NK-92 treated with Interleukin-12 subunit alpha and Interleukin-12 subunit beta, amount 100 ng/mL, for 24 hours (cell line): ENCODE results near the gene SLC6A5.
"Not testable (repeated sequence)": the region's sequence is repeated elsewhere in the genome, so short reads cannot be mapped to it uniquely, and the experiment has no call there.

Experiments used
- DNase-seq: peaks from one replicate; lab custom pipeline; 2025; lab: John Stamatoyannopoulos, UW

The SLC6A5 gene

DNA sequence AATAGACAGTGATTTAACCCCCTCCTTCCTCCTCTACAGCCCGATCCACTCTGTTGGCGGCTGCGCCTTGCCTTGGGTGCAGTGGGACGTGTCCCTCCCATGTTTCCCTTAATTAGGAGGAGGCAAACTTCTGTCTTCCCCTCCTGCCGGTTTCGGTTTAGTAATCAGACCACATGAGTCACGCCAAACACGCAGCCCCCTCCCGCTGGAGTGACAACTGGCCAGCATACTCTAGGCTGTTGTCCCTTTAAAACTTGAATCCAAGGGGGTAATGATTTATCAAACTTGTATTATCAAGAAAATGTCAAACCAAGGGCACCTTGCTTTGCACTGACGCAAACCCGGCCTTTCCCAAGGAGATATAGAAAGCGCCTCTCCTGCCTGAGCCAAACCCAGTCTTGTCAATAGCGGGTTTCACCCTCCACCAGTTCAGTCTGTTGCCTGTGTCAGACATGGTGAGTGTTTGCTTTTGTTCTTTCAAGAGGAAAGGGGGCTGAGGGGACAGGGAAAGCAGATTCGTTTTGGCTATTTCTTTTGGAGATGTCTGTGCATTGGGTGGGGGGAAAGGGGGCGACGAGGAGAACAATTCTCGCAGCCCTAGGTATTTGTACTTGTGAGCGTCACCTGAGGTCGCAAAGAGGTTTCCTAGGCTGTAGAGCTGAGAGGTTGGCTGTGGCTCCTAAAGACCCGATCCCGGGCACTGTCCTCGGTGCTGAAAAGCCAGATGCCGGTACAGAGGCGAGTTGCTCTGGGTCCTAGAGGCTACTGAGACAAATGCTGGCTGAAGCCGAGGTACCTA, at the start of gene SLC6A5:
Gene SLC6A5, plus strand, starts transcription at position 388 of the 799 bp plus-strand sequence. Its CDS starts 65 bp downstream, at position 453.
- DNase-seq, result no peak

DNA sequence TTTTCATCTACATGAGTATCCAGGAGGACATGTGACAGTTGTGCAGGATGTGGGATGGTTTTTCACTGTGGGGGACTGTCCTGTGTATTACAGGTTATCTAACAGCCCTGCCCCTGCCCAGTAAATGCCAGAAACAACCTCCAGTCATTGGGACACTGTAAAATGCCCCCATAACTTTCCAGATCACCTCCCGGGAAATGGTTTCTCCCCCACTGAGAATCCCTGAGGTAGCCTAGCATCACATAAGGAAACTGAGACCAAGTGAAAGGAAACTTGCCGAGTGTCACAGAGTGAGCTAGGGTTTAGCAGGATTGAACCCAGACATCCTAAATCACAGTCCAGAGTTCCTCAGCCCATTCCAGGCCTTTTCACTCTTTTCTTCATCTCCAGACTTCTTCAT, 48.3 kb upstream of the SLC6A5 start:
- DNase-seq, result no peak

DNA sequence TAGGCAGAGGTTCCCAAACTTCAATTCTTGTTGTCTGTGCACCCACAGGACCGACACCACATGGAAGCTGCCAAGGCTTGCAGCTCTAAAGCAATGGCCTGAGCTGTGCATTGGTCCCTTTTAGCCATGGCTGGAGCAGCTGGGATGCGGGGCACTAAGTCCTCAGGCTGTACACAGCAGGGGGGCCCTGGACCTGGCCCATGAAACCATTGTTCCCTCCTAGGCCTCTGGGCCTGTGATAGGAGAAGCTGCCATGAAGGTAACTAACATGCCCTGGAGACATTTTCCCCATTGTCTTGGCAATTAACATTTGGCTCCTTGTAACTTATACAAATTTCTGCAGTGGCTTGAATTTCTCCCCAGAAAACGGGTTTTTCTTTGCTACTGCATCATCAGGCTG, 43.6 kb upstream of the SLC6A5 start:
- DNase-seq, result no peak

DNA sequence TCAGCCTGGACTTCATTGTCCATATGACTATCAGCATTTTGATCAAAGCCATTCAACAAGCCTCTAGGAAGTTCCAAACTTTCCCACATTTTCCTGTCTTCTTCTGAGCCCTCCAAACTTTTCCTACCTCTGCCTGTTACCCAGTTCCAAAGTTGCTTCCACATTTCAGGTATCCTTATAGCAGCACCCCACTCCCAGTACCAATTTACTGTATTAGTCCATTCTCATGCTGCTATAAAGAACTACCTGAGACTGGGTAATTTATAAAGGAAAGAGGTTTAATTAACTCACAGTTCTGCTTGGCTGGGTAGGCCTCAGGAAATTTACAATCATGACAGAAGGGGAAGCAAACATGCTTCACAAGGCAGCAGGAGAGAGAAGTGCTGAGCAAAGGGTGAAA, 43.0 kb upstream of the SLC6A5 start:
- not testable (repeated sequence) for DNase-seq

- DNase-seq, result no peak
Measured at GRCh38 chr11:20558741-20559140, 40.7 kb upstream of the SLC6A5 start.

GRCh38 chr11:20559523-20560300, 39.7 kb upstream of the SLC6A5 start:
- DNase-seq, result no peak

DNA sequence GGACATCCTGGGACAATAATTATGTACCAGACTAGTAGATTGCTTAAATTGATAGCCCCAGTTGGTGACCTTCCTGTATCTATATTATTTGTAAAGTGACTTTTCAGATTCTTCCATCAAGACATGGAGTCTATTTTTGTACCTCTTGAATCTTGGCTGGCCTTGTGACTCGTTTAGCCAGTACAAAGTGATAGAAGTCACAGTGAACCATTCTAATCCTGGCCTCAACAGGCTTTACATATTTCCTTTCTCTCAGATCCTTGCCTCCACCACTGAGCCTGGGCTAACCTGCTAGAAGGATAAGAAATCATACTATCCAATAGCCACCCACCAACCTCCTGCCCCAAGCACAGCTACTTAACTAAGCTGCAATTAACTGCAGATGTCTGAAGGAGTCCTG, 37.5 kb upstream of the SLC6A5 start:
- no peak for DNase-seq

DNA sequence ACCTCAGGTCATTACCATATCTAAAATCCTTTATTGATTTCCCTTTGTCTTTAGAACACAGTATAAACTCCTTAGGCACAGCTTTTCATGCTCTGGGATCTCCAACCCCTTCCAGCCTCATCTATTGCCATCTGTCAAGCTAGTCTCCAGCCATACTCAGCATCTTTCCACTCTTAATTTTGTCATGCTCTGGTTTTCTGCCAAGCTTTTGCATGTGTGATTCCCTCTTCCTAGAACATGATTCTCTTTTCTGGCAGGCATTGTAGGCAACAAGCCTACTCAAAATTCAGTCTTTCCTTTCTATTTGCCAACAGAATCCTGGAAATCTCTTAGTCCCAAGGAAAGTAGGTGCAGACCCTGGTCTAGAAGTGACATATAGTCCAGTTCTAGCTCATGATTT, 35.5 kb upstream of the SLC6A5 start:
- no peak for DNase-seq

- no peak for DNase-seq
Measured at GRCh38 chr11:20564846-20565635, 34.4 kb upstream of the SLC6A5 start.

DNA sequence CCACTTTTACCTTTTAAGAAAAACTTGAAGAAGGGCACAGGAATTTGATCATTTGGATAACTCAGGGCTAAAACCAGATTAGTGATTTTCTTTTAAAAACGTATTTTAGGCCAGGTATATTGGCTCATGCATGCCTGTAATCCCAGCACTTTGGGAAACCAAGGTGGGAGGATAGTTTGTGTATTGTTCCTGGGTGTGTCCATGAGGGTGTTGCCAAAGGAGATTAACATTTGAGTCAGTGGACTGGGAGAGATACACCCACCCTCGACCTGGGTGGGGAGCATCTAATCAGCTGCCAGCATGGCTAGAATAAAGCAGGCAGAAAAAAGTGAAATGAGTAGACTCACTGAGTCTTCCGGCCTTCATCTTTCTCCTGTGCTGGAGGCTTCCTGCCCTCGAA, 33.3 kb upstream of the SLC6A5 start:
- not testable (repeated sequence) for DNase-seq

DNA sequence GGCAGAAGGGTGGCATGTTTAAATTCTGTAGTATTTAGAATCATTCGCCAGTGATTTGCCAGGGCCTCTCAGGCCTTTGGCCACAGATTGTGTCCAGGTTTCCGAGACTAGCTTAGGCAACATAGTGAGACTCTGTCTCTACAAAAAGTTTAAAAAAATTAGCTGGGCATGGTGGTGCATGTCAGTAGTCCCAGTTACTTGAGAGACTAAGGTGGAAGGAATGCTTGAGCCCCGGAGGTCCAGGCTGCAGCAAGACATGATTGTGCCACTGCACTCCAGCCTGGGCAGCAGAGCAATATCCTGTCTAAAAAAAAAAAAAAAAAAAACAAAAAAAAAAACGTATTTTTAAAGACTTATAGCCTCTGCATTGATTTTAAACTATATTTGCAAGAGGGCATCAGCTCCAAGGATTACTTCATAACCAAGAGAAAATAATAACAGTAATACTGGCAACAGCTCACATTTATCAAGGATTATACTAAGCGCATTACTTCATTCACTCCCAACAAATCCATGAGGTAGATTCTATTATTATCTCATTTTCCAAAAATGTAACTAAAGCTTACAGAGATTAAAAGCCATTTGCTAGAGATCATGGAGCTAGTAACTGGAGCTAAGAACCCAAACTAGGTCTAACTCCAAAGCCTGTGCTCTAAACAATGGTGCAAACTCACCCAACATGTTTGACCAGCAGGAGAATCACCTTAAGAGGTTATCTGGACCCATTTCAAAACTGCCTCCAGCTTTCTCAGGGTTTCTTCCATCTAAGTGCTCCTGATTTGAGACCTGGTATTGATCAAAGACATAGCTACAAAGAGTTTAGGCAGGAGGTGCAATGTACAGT, 32.6 kb upstream of the SLC6A5 start:
- no peak for DNase-seq

- DNase-seq, result not testable (repeated sequence)
Measured at GRCh38 chr11:20579725-20580124, 19.7 kb upstream of the SLC6A5 start.

DNA sequence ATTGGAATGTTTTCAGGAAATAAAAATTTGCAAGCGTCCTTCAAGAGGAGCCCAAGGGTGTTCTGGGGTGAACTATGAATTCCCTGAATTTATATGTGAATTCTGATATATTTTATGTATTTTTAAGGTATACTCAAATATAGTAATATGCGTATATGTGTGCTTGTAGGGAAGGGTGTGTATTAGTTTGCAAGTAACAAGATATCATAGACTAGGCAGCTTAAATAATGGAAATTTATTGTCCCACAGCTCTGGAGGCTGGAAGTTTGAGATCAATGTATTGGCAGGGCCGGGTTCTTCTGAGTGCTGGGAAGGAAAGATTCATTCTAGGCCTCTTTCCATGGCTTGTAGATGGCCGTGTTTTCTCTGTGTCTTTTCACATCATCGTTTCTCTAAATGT, 16.2 kb upstream of the SLC6A5 start:
- DNase-seq, result no peak

DNA sequence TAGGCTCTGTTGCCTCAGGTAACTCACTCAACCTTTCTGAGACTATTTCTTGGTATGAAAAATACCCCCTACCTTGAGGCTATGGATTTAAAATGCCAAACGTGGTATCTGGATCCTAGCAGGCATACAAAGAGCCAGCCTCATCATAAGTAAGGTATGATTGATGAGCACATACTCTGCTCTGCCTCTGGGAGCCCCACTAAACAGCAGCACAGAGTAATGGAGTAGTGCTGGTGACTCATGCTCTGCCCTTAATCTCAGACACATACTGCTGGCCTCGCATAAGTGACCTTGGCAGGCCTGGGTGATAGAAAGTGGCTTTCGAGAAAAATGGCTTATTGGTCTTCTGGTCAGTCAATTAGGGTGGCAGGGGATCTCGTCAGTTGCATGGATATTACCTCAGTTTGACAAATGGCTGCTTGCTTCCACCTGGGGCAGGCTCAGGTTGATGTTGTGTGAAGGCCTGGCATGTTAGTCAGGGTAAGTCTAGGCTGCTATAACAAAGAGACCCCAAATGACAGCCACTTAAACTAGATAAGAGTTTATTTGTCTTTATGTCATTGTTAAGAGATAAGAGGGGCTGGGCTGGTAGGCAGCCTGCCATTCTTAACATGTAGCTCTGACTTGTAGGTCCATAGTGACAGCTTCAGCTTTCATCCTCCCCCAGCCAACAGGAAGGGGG, 15.2 kb upstream of the SLC6A5 start:
- DNase-seq, result no peak

GRCh38 chr11:20589796-20590195, 9.6 kb upstream of the SLC6A5 start:
- no peak for DNase-seq

GRCh38 chr11:20590381-20590780, 9.0 kb upstream of the SLC6A5 start:
- no peak for DNase-seq

- DNase-seq, result no peak
Measured at GRCh38 chr11:20592741-20593140, 6.7 kb upstream of the SLC6A5 start.

- DNase-seq, result no peak
Measured at GRCh38 chr11:20594274-20595061, 4.9 kb upstream of the SLC6A5 start.

- DNase-seq, result no peak
Measured at GRCh38 chr11:20595101-20595500, 4.3 kb upstream of the SLC6A5 start.
